Neural cell (in vitro differentiated cells): ENCODE measurements around the gene EDN1. TPM values are rescaled to one million over a fixed set of nuclear protein-coding genes. Genes with fewer than 3 reads are reported as not detected.

Source experiments
- H2AFZ ChIP-seq: fragments of 200-600, 300-800 bp; sonication (generic), shearing (Covaris generic); 2 replicates; pipeline ENCODE4 v1.6.0; 2014; ENCODE audit warnings: low read depth, mild to moderate bottlenecking, antibody characterized with exemption, low read length, moderate library complexity
- H3F3A ChIP-seq: fragments of 200-600 bp; shearing (Covaris generic); 2 replicates; pipeline ENCODE4 v1.6.1; 2016; ENCODE audit warnings: mild to moderate bottlenecking, moderate library complexity, mixed read lengths, antibody characterized with exemption, low read length; ENCODE audit not compliant: insufficient read depth, poor library complexity, severe bottlenecking
- H3K27ac ChIP-seq: fragments of 200-600, 300-800 bp; sonication (generic), shearing (Covaris generic); 2 replicates; pipeline ENCODE4 v1.5.1; 2014; ENCODE audit warnings: mild to moderate bottlenecking, low read length, moderate library complexity
- H3K27me3 ChIP-seq: fragments of 300-800, 200-600 bp; sonication (generic), shearing (Covaris generic); 2 replicates; pipeline ENCODE4 v1.6.0; 2014; ENCODE audit warnings: mild to moderate bottlenecking, low read depth, low read length, moderate library complexity; ENCODE audit not compliant: insufficient read depth
- H3K36me3 ChIP-seq: fragments of 300-800, 200-600 bp; sonication (generic), shearing (Covaris generic); 2 replicates; pipeline ENCODE4 v1.5.1; 2014; ENCODE audit warnings: mild to moderate bottlenecking, antibody characterized with exemption, low read length, moderate library complexity; ENCODE audit not compliant: insufficient read depth
- H3K4me2 ChIP-seq: fragments of 300-800, 200-600 bp; sonication (generic), shearing (Covaris generic); 2 replicates; pipeline ENCODE4 v1.6.0; 2014; ENCODE audit warnings: mild to moderate bottlenecking, low read length
- H3K4me3 ChIP-seq: fragments of 300-800, 200-600 bp; sonication (generic), shearing (Covaris generic); 2 replicates; pipeline ENCODE4 v1.5.1; 2014; ENCODE audit warnings: mild to moderate bottlenecking, low read length, moderate library complexity
- H3K79me2 ChIP-seq: fragments of 200-600 bp; shearing (Covaris generic); replicated peaks from 2 replicates; pipeline ENCODE4 v1.6.0; 2014; ENCODE audit warnings: mild to moderate bottlenecking, low read length, moderate library complexity; ENCODE audit not compliant: insufficient read depth
- H3K9ac ChIP-seq: fragments of 300-800, 200-600 bp; sonication (generic), shearing (Covaris generic); 2 replicates; pipeline ENCODE4 v1.6.1; 2016; ENCODE audit warnings: mild to moderate bottlenecking, low read length, mixed read lengths
- H3K9me2 ChIP-seq: fragments of 200-600 bp; shearing (Covaris generic); 2 replicates; pipeline ENCODE4 v1.6.1; 2016; ENCODE audit warnings: mild to moderate bottlenecking, low read length, mixed read lengths; ENCODE audit not compliant: insufficient read depth
- H3K9me3 ChIP-seq: fragments of 200-600, 300-800 bp; sonication (generic), shearing (Covaris generic); 2 replicates; pipeline ENCODE4 v1.6.1; 2016; ENCODE audit warnings: mild to moderate bottlenecking, mixed run types, low read length, moderate library complexity, mixed read lengths
- H4K20me1 ChIP-seq: fragments of 200-600 bp; shearing (Covaris generic); 2 replicates; pipeline ENCODE4 v1.6.1; 2016; ENCODE audit warnings: mild to moderate bottlenecking, mixed run types; ENCODE audit not compliant: insufficient read depth
- EP300 ChIP-seq: fragments of 450-650 bp; conservative IDR thresholded peaks from 2 replicates; pipeline ENCODE4 v1.6.1; 2014; ENCODE audit warnings: antibody characterized with exemption, mild to moderate bottlenecking, moderate library complexity; ENCODE audit not compliant: poor library complexity, severe bottlenecking
- EZH2 ChIP-seq: fragments of 200-600, 300-800 bp; shearing (Covaris generic), sonication (generic); IDR thresholded peaks from 2 replicates; pipeline ENCODE4 v1.6.1; 2014; ENCODE audit warnings: antibody characterized with exemption, low read length, borderline replicate concordance, mild to moderate bottlenecking; ENCODE audit not compliant: insufficient read depth, poor library complexity, severe bottlenecking
- MXI1 ChIP-seq: fragments of 450-650 bp; conservative IDR thresholded peaks from 2 replicates; pipeline ENCODE4 v1.6.1; 2014; ENCODE audit warnings: antibody characterized with exemption, mild to moderate bottlenecking; ENCODE audit not compliant: poor library complexity, severe bottlenecking
- POLR2AphosphoS5 ChIP-seq: IDR thresholded peaks from 2 replicates; pipeline ENCODE4 v1.6.1; 2012
- RAD21 ChIP-seq: fragments of 450-650 bp; conservative IDR thresholded peaks from 2 replicates; pipeline ENCODE4 v1.6.1; 2014; ENCODE audit warnings: antibody characterized with exemption, mild to moderate bottlenecking, moderate library complexity
- SMC3 ChIP-seq: fragments of 450-650 bp; conservative IDR thresholded peaks from 2 replicates; pipeline ENCODE4 v1.6.1; 2014; ENCODE audit warnings: antibody characterized with exemption, mild to moderate bottlenecking, moderate library complexity; ENCODE audit not compliant: poor library complexity
- TAF1 ChIP-seq: IDR thresholded peaks from 2 replicates; pipeline ENCODE4 v1.6.1; 2012; ENCODE audit warnings: low read depth
- polyA plus RNA-seq: library from polyadenylated mRNA; depleted of rRNA; stranded (reverse); fragments of >200 nt; gene quantifications from 2 replicates; pipeline ENCODE4 v1.2.3, GENCODE V29; 2014
- TF ChIP-seq, protein P1 (sequence below): IDR thresholded peaks from 2 replicates; pipeline ENCODE4 v1.6.1; 2012; ENCODE audit warnings: borderline replicate concordance
- TF ChIP-seq, protein P2 (sequence below): fragments of 450-650 bp; IDR thresholded peaks from 2 replicates; pipeline ENCODE4 v1.5.1; 2014; ENCODE audit warnings: antibody characterized with exemption, mild to moderate bottlenecking, moderate library complexity; ENCODE audit not compliant: poor library complexity, severe bottlenecking

Gene EDN1
- polyA plus RNA-seq, 1 donor from 2014 or later: 2.2 TPM

DNA sequence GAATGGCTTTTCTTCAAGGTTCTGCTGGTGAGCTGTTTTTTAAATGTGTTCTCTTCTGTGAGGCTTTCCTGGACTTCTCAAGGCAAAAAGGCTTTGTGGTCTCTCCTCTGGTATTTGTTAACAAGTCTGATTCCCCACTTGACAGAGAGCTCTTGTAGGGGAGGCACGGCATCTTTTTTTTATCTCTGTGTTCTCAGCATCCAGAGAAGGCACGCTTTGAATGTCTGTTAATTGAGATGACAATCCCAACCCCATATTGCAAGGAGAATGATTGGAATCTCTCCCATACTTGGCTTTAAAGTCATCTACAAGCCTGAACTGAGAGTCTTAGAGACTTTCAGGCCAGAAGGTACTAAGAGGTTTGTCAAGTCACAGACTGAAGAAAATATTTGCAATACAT, 22.6 kb downstream of the EDN1 start:
- H3K27me3 ChIP-seq: no peaks in the 10 kb centered on the region
- H3K36me3 ChIP-seq: no peaks in the 10 kb centered on the region
- no peak overlapping the region for H3K9ac ChIP-seq
- no peak overlapping the region for H3K4me2 ChIP-seq
- H3F3A ChIP-seq: no peaks in the 10 kb centered on the region
- H3K79me2 ChIP-seq: no peaks in the 10 kb centered on the region
- TF ChIP-seq POLR2AphosphoS5: no peak
- no peak for TF ChIP-seq EP300
- TF ChIP-seq SMC3: no peak
- TF ChIP-seq, protein P1, sequence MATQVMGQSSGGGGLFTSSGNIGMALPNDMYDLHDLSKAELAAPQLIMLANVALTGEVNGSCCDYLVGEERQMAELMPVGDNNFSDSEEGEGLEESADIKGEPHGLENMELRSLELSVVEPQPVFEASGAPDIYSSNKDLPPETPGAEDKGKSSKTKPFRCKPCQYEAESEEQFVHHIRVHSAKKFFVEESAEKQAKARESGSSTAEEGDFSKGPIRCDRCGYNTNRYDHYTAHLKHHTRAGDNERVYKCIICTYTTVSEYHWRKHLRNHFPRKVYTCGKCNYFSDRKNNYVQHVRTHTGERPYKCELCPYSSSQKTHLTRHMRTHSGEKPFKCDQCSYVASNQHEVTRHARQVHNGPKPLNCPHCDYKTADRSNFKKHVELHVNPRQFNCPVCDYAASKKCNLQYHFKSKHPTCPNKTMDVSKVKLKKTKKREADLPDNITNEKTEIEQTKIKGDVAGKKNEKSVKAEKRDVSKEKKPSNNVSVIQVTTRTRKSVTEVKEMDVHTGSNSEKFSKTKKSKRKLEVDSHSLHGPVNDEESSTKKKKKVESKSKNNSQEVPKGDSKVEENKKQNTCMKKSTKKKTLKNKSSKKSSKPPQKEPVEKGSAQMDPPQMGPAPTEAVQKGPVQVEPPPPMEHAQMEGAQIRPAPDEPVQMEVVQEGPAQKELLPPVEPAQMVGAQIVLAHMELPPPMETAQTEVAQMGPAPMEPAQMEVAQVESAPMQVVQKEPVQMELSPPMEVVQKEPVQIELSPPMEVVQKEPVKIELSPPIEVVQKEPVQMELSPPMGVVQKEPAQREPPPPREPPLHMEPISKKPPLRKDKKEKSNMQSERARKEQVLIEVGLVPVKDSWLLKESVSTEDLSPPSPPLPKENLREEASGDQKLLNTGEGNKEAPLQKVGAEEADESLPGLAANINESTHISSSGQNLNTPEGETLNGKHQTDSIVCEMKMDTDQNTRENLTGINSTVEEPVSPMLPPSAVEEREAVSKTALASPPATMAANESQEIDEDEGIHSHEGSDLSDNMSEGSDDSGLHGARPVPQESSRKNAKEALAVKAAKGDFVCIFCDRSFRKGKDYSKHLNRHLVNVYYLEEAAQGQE: no peak
- TF ChIP-seq, protein P2, sequence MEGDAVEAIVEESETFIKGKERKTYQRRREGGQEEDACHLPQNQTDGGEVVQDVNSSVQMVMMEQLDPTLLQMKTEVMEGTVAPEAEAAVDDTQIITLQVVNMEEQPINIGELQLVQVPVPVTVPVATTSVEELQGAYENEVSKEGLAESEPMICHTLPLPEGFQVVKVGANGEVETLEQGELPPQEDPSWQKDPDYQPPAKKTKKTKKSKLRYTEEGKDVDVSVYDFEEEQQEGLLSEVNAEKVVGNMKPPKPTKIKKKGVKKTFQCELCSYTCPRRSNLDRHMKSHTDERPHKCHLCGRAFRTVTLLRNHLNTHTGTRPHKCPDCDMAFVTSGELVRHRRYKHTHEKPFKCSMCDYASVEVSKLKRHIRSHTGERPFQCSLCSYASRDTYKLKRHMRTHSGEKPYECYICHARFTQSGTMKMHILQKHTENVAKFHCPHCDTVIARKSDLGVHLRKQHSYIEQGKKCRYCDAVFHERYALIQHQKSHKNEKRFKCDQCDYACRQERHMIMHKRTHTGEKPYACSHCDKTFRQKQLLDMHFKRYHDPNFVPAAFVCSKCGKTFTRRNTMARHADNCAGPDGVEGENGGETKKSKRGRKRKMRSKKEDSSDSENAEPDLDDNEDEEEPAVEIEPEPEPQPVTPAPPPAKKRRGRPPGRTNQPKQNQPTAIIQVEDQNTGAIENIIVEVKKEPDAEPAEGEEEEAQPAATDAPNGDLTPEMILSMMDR: no peak
- no peak for TF ChIP-seq RAD21
- no peak for TF ChIP-seq MXI1
- no peak for TF ChIP-seq EZH2
- no peak for TF ChIP-seq TAF1
- no peak overlapping the region for H3K27ac ChIP-seq
- no peak overlapping the region for H2AFZ ChIP-seq
- H3K9me3 ChIP-seq: no peaks in the 10 kb centered on the region
- H4K20me1 ChIP-seq: no peaks in the 10 kb centered on the region
- no peak overlapping the region for H3K4me3 ChIP-seq
- H3K9me2 ChIP-seq: no peaks in the 10 kb centered on the region

DNA sequence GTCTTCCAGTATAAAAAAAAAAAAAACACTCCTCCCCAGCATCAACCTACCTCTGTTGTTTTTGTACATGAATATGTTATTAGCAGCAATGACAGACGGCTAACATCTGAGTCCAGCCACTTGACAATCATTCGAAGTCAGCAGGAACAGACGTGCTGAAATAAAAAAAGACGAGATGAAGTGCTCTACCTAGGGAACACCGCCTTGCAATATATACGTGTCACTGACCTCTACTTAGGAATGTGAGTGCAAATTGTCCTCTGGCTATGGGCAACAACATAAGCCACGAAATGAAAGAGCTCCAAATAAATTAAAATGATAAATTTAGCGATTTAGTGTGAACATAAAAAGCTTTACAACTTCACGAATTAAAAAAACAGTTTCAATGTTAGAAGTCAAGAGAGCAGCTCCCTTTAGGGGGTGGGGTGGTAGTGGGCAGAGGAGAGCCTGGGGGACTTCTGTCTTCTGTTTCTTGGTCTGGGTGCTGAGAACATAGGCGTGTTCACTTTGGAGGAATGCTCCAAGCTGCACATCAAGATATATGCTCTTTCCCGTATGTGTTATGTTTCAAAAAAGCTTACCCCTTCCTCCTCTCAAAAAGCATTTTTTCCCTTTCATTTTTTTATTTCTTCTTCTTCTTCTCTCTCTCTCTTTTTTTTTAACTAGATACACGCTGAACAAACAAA, 23.3 kb downstream of the EDN1 start:
- H3K9me3 ChIP-seq: no peaks in the 10 kb centered on the region
- H3K36me3 ChIP-seq: no peaks in the 10 kb centered on the region
- no peaks in the 10 kb centered on the region for H3K79me2 ChIP-seq
- no peaks in the 10 kb centered on the region for H4K20me1 ChIP-seq
- no peak overlapping the region for H3K4me3 ChIP-seq
- no peaks in the 10 kb centered on the region for H3F3A ChIP-seq
- H2AFZ ChIP-seq: no peak overlapping the region
- H3K4me2 ChIP-seq: no peak overlapping the region
- H3K27me3 ChIP-seq: no peaks in the 10 kb centered on the region
- no peaks in the 10 kb centered on the region for H3K9me2 ChIP-seq
- no peak overlapping the region for H3K27ac ChIP-seq
- H3K9ac ChIP-seq: no peak overlapping the region
- TF ChIP-seq, protein P2: no peak
- TF ChIP-seq POLR2AphosphoS5 (no peak), SMC3 (no peak), MXI1 (no peak), EP300 (no peak), EZH2 (no peak), TAF1 (no peak)
- TF ChIP-seq, protein P1: no peak
